Measurements from ENCODE around the gene SLC25A24. TPM values are rescaled to one million over a fixed set of nuclear protein-coding genes. Genes with fewer than 3 reads are reported as not detected.
"Not testable (repeated sequence)": the region's sequence is repeated elsewhere in the genome, so short reads cannot be mapped to it uniquely, and the experiment has no call there.

Gene SLC25A24
- total and polyA plus RNA-seq, 2 donors from 2014 or later = 8.9 to 30.2 TPM

DNA sequence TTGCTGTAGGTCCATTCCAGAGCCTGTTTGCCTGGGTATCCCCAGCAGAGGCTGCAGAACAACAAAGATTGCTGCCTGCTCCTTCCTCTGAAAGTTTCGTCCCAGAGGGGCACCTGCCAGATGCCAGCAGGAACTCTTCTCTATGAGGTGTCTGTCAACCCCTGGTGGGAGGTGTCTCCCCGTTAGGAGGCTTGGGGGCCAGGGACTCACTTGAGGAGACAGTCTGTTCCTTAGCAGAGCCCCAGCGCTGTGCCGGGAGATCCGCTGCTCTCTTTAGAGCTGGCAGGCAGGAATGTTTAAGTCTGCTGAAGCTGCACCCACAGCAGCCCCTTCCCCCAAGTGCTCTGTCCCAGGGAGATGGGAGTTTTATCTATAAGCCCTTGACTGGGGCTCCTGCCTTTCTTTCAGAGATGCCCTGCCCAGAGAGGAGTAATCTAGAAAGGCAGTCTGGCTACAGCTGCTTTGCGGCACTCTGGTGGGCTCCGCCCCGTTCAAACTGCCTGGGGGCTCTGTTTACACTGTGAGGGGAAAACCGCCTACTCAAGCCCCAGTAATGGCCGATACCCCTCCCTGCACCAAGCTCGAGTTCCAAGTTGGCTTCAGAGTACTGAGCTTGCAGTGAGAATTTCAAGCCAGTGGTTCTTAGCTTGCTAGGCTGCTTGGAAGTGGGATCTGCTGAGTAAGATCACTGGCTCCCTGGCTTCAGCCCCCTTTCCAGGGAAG lies 8.7 kb upstream of the SLC25A24 start:
- no peak overlapping the region for H3K27ac ChIP-seq (ENCODE audit: low read depth in 2 of 2, low read length in 2 of 2)
- TF ChIP-seq, protein P1, sequence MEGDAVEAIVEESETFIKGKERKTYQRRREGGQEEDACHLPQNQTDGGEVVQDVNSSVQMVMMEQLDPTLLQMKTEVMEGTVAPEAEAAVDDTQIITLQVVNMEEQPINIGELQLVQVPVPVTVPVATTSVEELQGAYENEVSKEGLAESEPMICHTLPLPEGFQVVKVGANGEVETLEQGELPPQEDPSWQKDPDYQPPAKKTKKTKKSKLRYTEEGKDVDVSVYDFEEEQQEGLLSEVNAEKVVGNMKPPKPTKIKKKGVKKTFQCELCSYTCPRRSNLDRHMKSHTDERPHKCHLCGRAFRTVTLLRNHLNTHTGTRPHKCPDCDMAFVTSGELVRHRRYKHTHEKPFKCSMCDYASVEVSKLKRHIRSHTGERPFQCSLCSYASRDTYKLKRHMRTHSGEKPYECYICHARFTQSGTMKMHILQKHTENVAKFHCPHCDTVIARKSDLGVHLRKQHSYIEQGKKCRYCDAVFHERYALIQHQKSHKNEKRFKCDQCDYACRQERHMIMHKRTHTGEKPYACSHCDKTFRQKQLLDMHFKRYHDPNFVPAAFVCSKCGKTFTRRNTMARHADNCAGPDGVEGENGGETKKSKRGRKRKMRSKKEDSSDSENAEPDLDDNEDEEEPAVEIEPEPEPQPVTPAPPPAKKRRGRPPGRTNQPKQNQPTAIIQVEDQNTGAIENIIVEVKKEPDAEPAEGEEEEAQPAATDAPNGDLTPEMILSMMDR (IDR thresholded peaks at IDR 0.05; ENCODE audit: borderline replicate concordance, extremely low read depth, insufficient read depth) = no peak
- H3K9ac ChIP-seq (ENCODE audit: low read length in 3 of 3) = no peak overlapping the region
- H3K27me3 ChIP-seq (ENCODE audit: control insufficient read depth, insufficient read depth, low read length) = no peaks in the 10 kb centered on the region
- no peaks in the 10 kb centered on the region for H3K9me3 ChIP-seq (ENCODE audit: control insufficient read depth in 2 of 3, insufficient read depth in 1 of 3, low read length in 3 of 3)
- no peaks in the 10 kb centered on the region for H3K36me3 ChIP-seq (ENCODE audit: control insufficient read depth in 2 of 3, insufficient read depth in 3 of 3, low read length in 3 of 3)
- DNase-seq (peak; percentile 31 to 46 (median 46)), FAIRE-seq (no peak)
- H3K4me3 ChIP-seq (ENCODE audit: low read length in 3 of 3) = no peak overlapping the region
- intact Hi-C loops (cut with DNase I) = no loop called here
- H3K4me1 ChIP-seq (ENCODE audit: control insufficient read depth in 2 of 3, insufficient read depth in 2 of 3, low read depth in 1 of 3, low read length in 3 of 3) = no peaks in the 10 kb centered on the region

DNA sequence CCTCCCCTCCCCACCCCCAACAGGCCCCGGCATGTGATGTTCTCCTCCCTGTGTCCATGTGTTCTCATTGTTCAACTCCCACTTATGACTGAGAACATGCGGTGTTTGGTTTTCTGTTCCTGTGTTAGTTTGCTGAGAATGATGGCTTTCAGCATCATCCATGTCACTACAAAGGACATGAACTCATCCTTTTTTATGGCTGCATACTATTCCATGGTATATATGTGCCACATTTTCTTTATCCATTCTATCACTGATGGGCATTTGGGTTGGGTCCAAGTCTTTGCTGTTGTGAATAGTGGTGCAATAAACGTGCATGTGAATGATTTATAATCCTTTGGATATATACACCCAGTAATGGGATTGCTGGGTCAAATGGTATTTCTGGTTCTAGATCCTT lies 3.4 kb upstream of the SLC25A24 start:
- DNase-seq; H3K27ac ChIP-seq (ENCODE audit: low read depth in 2 of 2, low read length in 2 of 2); H3K9ac ChIP-seq (ENCODE audit: low read length in 3 of 3); H3K9me3 ChIP-seq (ENCODE audit: control insufficient read depth in 2 of 3, insufficient read depth in 1 of 3, low read length in 3 of 3); H3K27me3 ChIP-seq (ENCODE audit: control insufficient read depth, insufficient read depth, low read length); H3K4me3 ChIP-seq (ENCODE audit: low read length in 3 of 3); FAIRE-seq; H3K36me3 ChIP-seq (ENCODE audit: control insufficient read depth in 2 of 3, insufficient read depth in 3 of 3, low read length in 3 of 3); H3K4me1 ChIP-seq (ENCODE audit: control insufficient read depth in 2 of 3, insufficient read depth in 2 of 3, low read depth in 1 of 3, low read length in 3 of 3); intact Hi-C loops (cut with DNase I): not testable (repeated sequence)

DNA sequence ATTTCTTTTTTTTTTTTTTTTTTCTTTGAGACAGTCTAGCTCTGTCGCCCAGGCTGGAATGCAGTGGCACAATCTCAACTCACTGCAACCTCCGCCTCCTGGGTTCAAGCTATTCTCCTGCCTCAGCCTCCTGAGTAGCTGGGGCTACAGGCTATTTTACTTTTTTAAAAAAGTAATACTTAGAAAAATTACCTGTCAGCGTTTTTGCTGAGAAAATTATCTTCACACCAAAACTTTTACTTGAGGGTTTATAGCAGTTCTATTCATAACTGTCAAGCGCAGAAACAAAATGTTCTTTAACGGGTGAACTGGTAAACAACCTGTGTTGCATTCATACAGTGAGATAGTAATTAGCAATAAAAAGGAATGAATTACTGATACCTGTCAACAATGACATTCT lies 1.5 kb upstream of the SLC25A24 start:
- TF ChIP-seq, protein P1 (IDR thresholded peaks at IDR 0.05; ENCODE audit: borderline replicate concordance, extremely low read depth, insufficient read depth) = no peak
- Histone ChIP-seq H3K9me3 (ENCODE audit: control insufficient read depth in 2 of 3, insufficient read depth in 1 of 3, low read length in 3 of 3) (no peaks in the 10 kb centered on the region), H3K27me3 (ENCODE audit: control insufficient read depth, insufficient read depth, low read length) (no peaks in the 10 kb centered on the region), H3K9ac (ENCODE audit: low read length in 3 of 3) (no peak overlapping the region), H3K27ac (ENCODE audit: low read depth in 2 of 2, low read length in 2 of 2) (no peak overlapping the region), H3K4me1 (ENCODE audit: control insufficient read depth in 2 of 3, insufficient read depth in 2 of 3, low read depth in 1 of 3, low read length in 3 of 3) (peaks cover 0 to 6% (median 6%) of the 10 kb centered on the region in 3 donors), H3K36me3 (ENCODE audit: control insufficient read depth in 2 of 3, insufficient read depth in 3 of 3, low read length in 3 of 3) (no peaks in the 10 kb centered on the region), H3K4me3 (ENCODE audit: low read length in 3 of 3) (no peak overlapping the region)
- FAIRE-seq (no peak), DNase-seq (no peak)
- intact Hi-C loops (cut with DNase I) = no loop called here

DNA sequence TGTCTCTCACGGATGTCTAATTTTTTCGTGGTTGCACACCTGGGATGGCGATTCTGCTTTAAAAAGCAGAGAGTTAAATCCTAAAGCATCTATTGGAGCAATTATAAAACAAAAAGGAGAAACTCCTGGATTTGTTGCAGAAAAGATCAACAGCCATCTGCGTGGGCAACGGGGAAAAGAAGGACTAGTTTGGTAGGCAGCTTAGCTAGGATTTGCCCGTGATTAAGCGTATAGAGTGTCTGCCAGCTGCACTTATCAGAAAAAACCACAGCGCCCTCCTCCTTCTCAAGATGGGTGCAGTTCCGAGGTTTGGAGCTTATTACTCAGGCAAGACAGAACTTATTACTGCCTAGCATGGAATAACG lies 526 bp upstream of the SLC25A24 start:
- no peak for FAIRE-seq
- peak overlapping the region; percentile 57 to 88 (median 85) for H3K4me3 ChIP-seq (ENCODE audit: low read length in 3 of 3)
- no peaks in the 10 kb centered on the region for H3K9me3 ChIP-seq (ENCODE audit: control insufficient read depth in 2 of 3, insufficient read depth in 1 of 3, low read length in 3 of 3)
- H3K27me3 ChIP-seq (ENCODE audit: control insufficient read depth, insufficient read depth, low read length) = no peaks in the 10 kb centered on the region
- peak in 4 of 5 donors; percentile 43 to 72 (median 60) for DNase-seq
- TF ChIP-seq, protein P1 (IDR thresholded peaks at IDR 0.05; ENCODE audit: borderline replicate concordance, extremely low read depth, insufficient read depth) = no peak
- peak overlapping the region; percentile 23 to 72 for H3K27ac ChIP-seq (ENCODE audit: low read depth in 2 of 2, low read length in 2 of 2)
- H3K4me1 ChIP-seq (ENCODE audit: control insufficient read depth in 2 of 3, insufficient read depth in 2 of 3, low read depth in 1 of 3, low read length in 3 of 3) = peaks cover 0 to 6% (median 6%) of the 10 kb centered on the region in 3 donors
- intact Hi-C loops (cut with DNase I) = no loop called here
- no peaks in the 10 kb centered on the region for H3K36me3 ChIP-seq (ENCODE audit: control insufficient read depth in 2 of 3, insufficient read depth in 3 of 3, low read length in 3 of 3)
- H3K9ac ChIP-seq (ENCODE audit: low read length in 3 of 3) = peak overlapping the region; percentile 14 to 83 (median 30)
